Measurements from ENCODE around the gene SF1.

SF1 gene

GRCh38 chr11:64759722-64760719 lies 18.3 kb downstream of the SF1 start, which contains the start of gene PYGM:
TSS of gene PYGM (minus strand) at chr11:64759974. CDS start at chr11:64759898, 76 bp downstream.
- DNase-seq: peak; percentile 42

GRCh38 chr11:64759131-64759721 lies 19.1 kb downstream of the SF1 start:
- no peak for DNase-seq

- DNase-seq: no peak
These were observed 19.8 kb downstream of the SF1 start for GRCh38 chr11:64758330-64759079.

GRCh38 chr11:64757549-64758329 lies 20.6 kb downstream of the SF1 start:
- DNase-seq: no peak

GRCh38 chr11:64755681-64756361 lies 22.5 kb downstream of the SF1 start:
- DNase-seq: no peak

- no peak for DNase-seq
These were observed 23.3 kb downstream of the SF1 start for GRCh38 chr11:64754919-64755662.

- no peak for DNase-seq
These were observed 24.0 kb downstream of the SF1 start for GRCh38 chr11:64754124-64754918.

- no peak for DNase-seq
These were observed 24.8 kb downstream of the SF1 start for GRCh38 chr11:64753380-64754123.

- DNase-seq: no peak
These were observed 25.3 kb downstream of the SF1 start for GRCh38 chr11:64753019-64753379.

GRCh38 chr11:64752175-64752970 lies 26.0 kb downstream of the SF1 start:
- DNase-seq: no peak

- no peak for DNase-seq
These were observed 26.8 kb downstream of the SF1 start for GRCh38 chr11:64751580-64751979.

- DNase-seq: no peak
These were observed 27.2 kb downstream of the SF1 start for GRCh38 chr11:64751136-64751535.

GRCh38 chr11:64750361-64751054 lies 27.8 kb downstream of the SF1 start:
- DNase-seq: peak; percentile 38

- no peak for DNase-seq
These were observed 30.2 kb downstream of the SF1 start for GRCh38 chr11:64747961-64748665.

GRCh38 chr11:64746486-64746885 lies 31.9 kb downstream of the SF1 start:
- no peak for DNase-seq

- peak; percentile 85 for DNase-seq
These were observed 32.6 kb downstream of the SF1 start for GRCh38 chr11:64745521-64746328.

- DNase-seq: peak; percentile 92
These were observed 33.2 kb downstream of the SF1 start for GRCh38 chr11:64745189-64745520.

Data from CD4-positive, alpha-beta T cell treated with Interleukin-12 subunit alpha and Interleukin-12 subunit beta, for 1 hour (primary cell).